Neuronal stem cell (in vitro differentiated cells): ENCODE data around the gene DUSP18.

Source experiments
- DNase-seq: peaks from one replicate; pipeline ENCODE4 v3.0.0-alpha.2; 2013; ENCODE audit warnings: low spot score
- H2AFZ ChIP-seq: one replicate; pipeline ENCODE4 v1.6.1; 2013; ENCODE audit warnings: mild to moderate bottlenecking, low read length, inconsistent platforms
- H2AK5ac ChIP-seq: 2 replicates; pipeline ENCODE4 v1.6.1; 2013; ENCODE audit warnings: low read depth, mild to moderate bottlenecking, inconsistent platforms, low read length, moderate library complexity, mixed read lengths
- H2BK120ac ChIP-seq: 2 replicates; pipeline ENCODE4 v1.6.1; 2013; ENCODE audit warnings: low read depth, mild to moderate bottlenecking, inconsistent platforms, low read length, moderate library complexity, mixed read lengths
- H2BK12ac ChIP-seq: one replicate; pipeline ENCODE4 v1.6.1; 2013; ENCODE audit warnings: low read length, inconsistent platforms
- H2BK15ac ChIP-seq: 2 replicates; pipeline ENCODE4 v1.6.1; 2013; ENCODE audit warnings: mild to moderate bottlenecking, low read length, inconsistent platforms, mixed read lengths
- H2BK5ac ChIP-seq: one replicate; pipeline ENCODE4 v1.6.1; 2013; ENCODE audit warnings: inconsistent platforms, mild to moderate bottlenecking, low read length, moderate library complexity
- H3K14ac ChIP-seq: one replicate; pipeline ENCODE4 v1.6.1; 2013; ENCODE audit warnings: low read length, inconsistent platforms
- H3K18ac ChIP-seq: 2 replicates; pipeline ENCODE4 v1.6.1; 2013; ENCODE audit warnings: low read length, inconsistent platforms
- H3K23ac ChIP-seq: 2 replicates; pipeline ENCODE4 v1.6.1; 2013; ENCODE audit warnings: low read depth, mild to moderate bottlenecking, mixed read lengths, low read length, inconsistent platforms; ENCODE audit not compliant: poor library complexity
- H3K27ac ChIP-seq: replicated peaks from 3 replicates; pipeline ENCODE4 v1.5.1; 2013; ENCODE audit warnings: low read length, inconsistent platforms
- H3K27me3 ChIP-seq, 3 experiments: 2 replicates each; pipeline ENCODE4 v1.6.1; 2013; ENCODE audit warnings: low read length in 3 of 3, mild to moderate bottlenecking in 2 of 3, inconsistent platforms in 1 of 3, low read depth in 1 of 3, mixed read lengths in 1 of 3, moderate library complexity in 1 of 3; ENCODE audit not compliant: control insufficient read depth in 3 of 3, insufficient read depth in 3 of 3
- H3K36me3 ChIP-seq, 2 donors: replicated peaks in 1 of 2; 2 replicates each; pipeline ENCODE4 v1.6.1; 2013; ENCODE audit warnings: low read length in 2 of 2; ENCODE audit not compliant: control insufficient read depth in 2 of 2, insufficient read depth in 2 of 2
- H3K4ac ChIP-seq: 2 replicates; pipeline ENCODE4 v1.6.1; 2013; ENCODE audit warnings: inconsistent platforms, mild to moderate bottlenecking, low read length, moderate library complexity
- H3K4me1 ChIP-seq, 2 donors: 1 replicate in 1 of 2; 2 replicates in 1 of 2; pipeline ENCODE4 v1.6.1; 2013; ENCODE audit warnings: low read length in 2 of 2, low read depth in 1 of 2; ENCODE audit not compliant: control insufficient read depth in 2 of 2, insufficient read depth in 1 of 2
- H3K4me2 ChIP-seq: one replicate; pipeline ENCODE4 v1.6.1; 2013; ENCODE audit warnings: mild to moderate bottlenecking, low read length, inconsistent platforms; ENCODE audit not compliant: insufficient read depth, poor library complexity, severe bottlenecking
- H3K4me3 ChIP-seq, 2 donors: 2 replicates each; pipeline ENCODE4 v1.5.1; 2013; ENCODE audit warnings: low read length in 2 of 2, mild to moderate bottlenecking in 2 of 2, inconsistent platforms in 1 of 2, moderate library complexity in 1 of 2
- H3K79me1 ChIP-seq: one replicate; pipeline ENCODE4 v1.6.1; 2013; ENCODE audit warnings: low read depth, mild to moderate bottlenecking, inconsistent platforms, low read length, moderate library complexity
- H3K9ac ChIP-seq: one replicate; pipeline ENCODE4 v1.6.1; 2013; ENCODE audit warnings: mild to moderate bottlenecking, low read depth, low read length, inconsistent platforms; ENCODE audit not compliant: poor library complexity
- H3K9me3 ChIP-seq, 2 donors: replicated peaks in 1 of 2; 2 replicates each; pipeline versions ENCODE3 to v1.6.1; 2013; ENCODE audit warnings: low read length in 2 of 2, mild to moderate bottlenecking in 2 of 2, inconsistent platforms in 1 of 2, low read depth in 1 of 2, mixed read lengths in 1 of 2, moderate library complexity in 1 of 2; ENCODE audit not compliant: control insufficient read depth in 2 of 2, insufficient read depth in 1 of 2
- H4K8ac ChIP-seq: one replicate; pipeline ENCODE4 v1.6.1; 2013; ENCODE audit warnings: low read depth, mild to moderate bottlenecking, inconsistent platforms, low read length, moderate library complexity
- H4K91ac ChIP-seq: one replicate; pipeline ENCODE4 v1.6.1; 2013; ENCODE audit warnings: low read length, low read depth, mild to moderate bottlenecking, inconsistent platforms; ENCODE audit not compliant: poor library complexity
- WGBS, 2 donors: extraction: QIAGEN DNeasy Blood & Tissue Kit; methylation state at CpG; one replicate each; pipeline ENCODE4 v1.1.7; 2013; ENCODE audit warnings: missing lambda C conversion rate in 2 of 2, mixed read lengths in 1 of 2; ENCODE audit not compliant: insufficient read length in 2 of 2, insufficient replicate concordance in 1 of 2; ENCODE audit errors: extremely low coverage in 2 of 2; 5-methylcytosine and 5-hydroxymethylcytosine counted together

The DUSP18 gene

GRCh38 chr22:30665266-30665665 lies 2.4 kb downstream of the DUSP18 start:
- Histone ChIP-seq H3K9me3 (no peaks in the 10 kb centered on the region), H3K4me3 (no peak overlapping the region)

GRCh38 chr22:30664798-30665197 lies 2.9 kb downstream of the DUSP18 start:
- no CpG with 5 or more reads among the region's 13 CpGs for WGBS, 2 donors

More at GRCh38 chr22:30665266-30665665, 2.4 kb downstream of the DUSP18 start:
- Histone ChIP-seq H2BK12ac (no peak overlapping the region), H2AK5ac (no peak overlapping the region), H4K8ac (no peak overlapping the region), H3K14ac (no peak overlapping the region), H2BK120ac (no peak overlapping the region), H2BK15ac (no peak overlapping the region), H3K36me3 (no peaks in the 10 kb centered on the region), H3K4ac (no peak overlapping the region), H3K4me2 (no peak overlapping the region), H3K23ac (no peak overlapping the region), H4K91ac (no peak overlapping the region), H3K79me1 (no peaks in the 10 kb centered on the region), H3K9ac (no peak overlapping the region), H3K27me3 (peaks cover 0 to 30% (median 8%) of the 10 kb centered on the region in 3 experiments), H2BK5ac (no peak overlapping the region), H3K18ac (no peak overlapping the region), H2AFZ (no peak overlapping the region), H3K4me1 (peaks cover 6 to 13% of the 10 kb centered on the region in 2 donors), H3K27ac (no peak overlapping the region)
- DNase-seq: no peak
- WGBS, 2 donors: no CpG with 5 or more reads among the region's 2 CpGs

GRCh38 chr22:30662040-30662439 lies 5.6 kb downstream of the DUSP18 start:
- Histone ChIP-seq H2AK5ac (no peak overlapping the region), H3K9ac (no peak overlapping the region), H3K14ac (no peak overlapping the region), H2AFZ (no peak overlapping the region), H3K27me3 (peaks cover 0 to 11% (median 0%) of the 10 kb centered on the region in 3 experiments), H3K4me2 (no peak overlapping the region), H2BK5ac (no peak overlapping the region), H2BK120ac (no peak overlapping the region), H4K8ac (no peak overlapping the region), H3K36me3 (no peaks in the 10 kb centered on the region), H3K18ac (no peak overlapping the region), H3K4me1 (peaks cover 2 to 4% of the 10 kb centered on the region in 2 donors), H3K27ac (no peak overlapping the region), H3K79me1 (no peaks in the 10 kb centered on the region), H4K91ac (no peak overlapping the region), H3K4ac (no peak overlapping the region), H2BK15ac (no peak overlapping the region), H3K4me3 (no peak overlapping the region), H3K23ac (no peak overlapping the region), H3K9me3 (no peaks in the 10 kb centered on the region), H2BK12ac (no peak overlapping the region)
- DNase-seq: no peak
- no CpG with 5 or more reads among the region's 4 CpGs for WGBS, 2 donors

More at GRCh38 chr22:30664798-30665197, 2.9 kb downstream of the DUSP18 start:
- no peak overlapping the region for H3K4me3 ChIP-seq
- H3K18ac ChIP-seq: no peak overlapping the region
- H3K27ac ChIP-seq: no peak overlapping the region
- no peak overlapping the region for H4K91ac ChIP-seq
- H2AFZ ChIP-seq: no peak overlapping the region
- H3K27me3 ChIP-seq: peaks cover 0 to 28% (median 8%) of the 10 kb centered on the region in 3 experiments
- H4K8ac ChIP-seq: no peak overlapping the region
- no peak for DNase-seq
- H2BK5ac ChIP-seq: no peak overlapping the region
- H2BK120ac ChIP-seq: no peak overlapping the region
- no peak overlapping the region for H2BK12ac ChIP-seq
- no peak overlapping the region for H3K4me2 ChIP-seq
- H3K4ac ChIP-seq: no peak overlapping the region
- H3K36me3 ChIP-seq: no peaks in the 10 kb centered on the region
- H3K4me1 ChIP-seq: peaks cover 6 to 13% of the 10 kb centered on the region in 2 donors
- no peak overlapping the region for H2BK15ac ChIP-seq
- H3K23ac ChIP-seq: no peak overlapping the region
- H2AK5ac ChIP-seq: no peak overlapping the region
- no peaks in the 10 kb centered on the region for H3K79me1 ChIP-seq
- H3K14ac ChIP-seq: no peak overlapping the region
- no peak overlapping the region for H3K9ac ChIP-seq
- no peaks in the 10 kb centered on the region for H3K9me3 ChIP-seq

- no peak for DNase-seq
- no peak overlapping the region for H3K4ac ChIP-seq
- no peak overlapping the region for H3K18ac ChIP-seq
- H3K4me3 ChIP-seq: no peak overlapping the region
- H4K91ac ChIP-seq: no peak overlapping the region
- no peak overlapping the region for H2BK120ac ChIP-seq
- H2AK5ac ChIP-seq: no peak overlapping the region
- WGBS, 2 donors: no CpG with 5 or more reads among the region's 3 CpGs
- no peak overlapping the region for H3K9ac ChIP-seq
- H3K79me1 ChIP-seq: no peaks in the 10 kb centered on the region
- H3K27ac ChIP-seq: no peak overlapping the region
- no peak overlapping the region for H2BK12ac ChIP-seq
- H3K9me3 ChIP-seq: no peaks in the 10 kb centered on the region
- no peak overlapping the region for H4K8ac ChIP-seq
- H3K4me1 ChIP-seq: peaks cover 0 to 3% of the 10 kb centered on the region in 2 donors
- no peak overlapping the region for H3K14ac ChIP-seq
- H3K23ac ChIP-seq: no peak overlapping the region
- no peak overlapping the region for H2BK15ac ChIP-seq
- no peaks in the 10 kb centered on the region for H3K36me3 ChIP-seq
- H3K4me2 ChIP-seq: no peak overlapping the region
- H3K27me3 ChIP-seq: no peaks in the 10 kb centered on the region
- H2AFZ ChIP-seq: no peak overlapping the region
- H2BK5ac ChIP-seq: no peak overlapping the region
Measured at GRCh38 chr22:30655532-30655931, 12.1 kb downstream of the DUSP18 start.
